Activated B cell treated with CpG ODN at 0.5 μM for 24 hours (primary cell): Measurements from ENCODE around the gene TTK. TPM values are rescaled to one million over a fixed set of nuclear protein-coding genes. Genes with fewer than 3 reads are reported as not detected.

Source experiments
- ATAC-seq: fragments of 200-7000 bp; cut with Tn5 transposase; one replicate; pipeline ENCODE4 v1.10.0; 2021; ENCODE audit warnings: low read depth, mild to moderate bottlenecking, moderate library complexity
- CTCF ChIA-PET: fragments of 350-600 bp; sonication (Branson Sonifier 250); formaldehyde crosslinking; loops from one replicate; lab custom pipeline; 2021; ENCODE audit warnings: antibody characterized with exemption; lab: Charles Lee
- POLR2A ChIA-PET: fragments of 350-600 bp; sonication (Branson Sonifier 250); formaldehyde crosslinking; loops from one replicate; lab custom pipeline; 2021; ENCODE audit warnings: antibody characterized with exemption; lab: Charles Lee
- DNase-seq: peaks from one replicate; pipeline ENCODE4 v3.0.0; 2022
- H3K27ac Mint-ChIP-seq: one replicate; pipeline ENCODE4 v1.8.0; 2020; ENCODE audit warnings: mixed read lengths
- H3K27me3 Mint-ChIP-seq: one replicate; pipeline ENCODE4 v1.8.0; 2021; ENCODE audit warnings: mixed read lengths
- H3K36me3 Mint-ChIP-seq: one replicate; pipeline ENCODE4 v1.8.0; 2021; ENCODE audit warnings: low read depth, mixed read lengths
- H3K4me1 Mint-ChIP-seq: one replicate; pipeline ENCODE4 v1.8.0; 2021; ENCODE audit warnings: mixed read lengths
- H3K4me3 Mint-ChIP-seq: one replicate; pipeline ENCODE4 v1.8.0; 2020; ENCODE audit warnings: mild to moderate bottlenecking, mixed read lengths
- H3K9me3 Mint-ChIP-seq: one replicate; pipeline ENCODE4 v1.8.0; 2020; ENCODE audit warnings: mixed read lengths
- CTCF ChIP-seq: fragments of 200-600 bp; IDR thresholded peaks from one replicate; pipeline ENCODE4 v1.8.0; 2022; ENCODE audit warnings: antibody characterized with exemption, mild to moderate bottlenecking
- intact Hi-C: fragments of 100-400 bp; cut with micrococcal nuclease; formaldehyde crosslinking; loops from one replicate; pipeline ENCODE4 v1.15.1; 2024
- total RNA-seq: library from RNA; stranded (reverse); gene quantifications from 2 replicates; pipeline ENCODE4 v1.2.3, GENCODE V29; 2022

The TTK gene
- total RNA-seq, 1 donor from 2014 or later, result 2.3 TPM

DNA sequence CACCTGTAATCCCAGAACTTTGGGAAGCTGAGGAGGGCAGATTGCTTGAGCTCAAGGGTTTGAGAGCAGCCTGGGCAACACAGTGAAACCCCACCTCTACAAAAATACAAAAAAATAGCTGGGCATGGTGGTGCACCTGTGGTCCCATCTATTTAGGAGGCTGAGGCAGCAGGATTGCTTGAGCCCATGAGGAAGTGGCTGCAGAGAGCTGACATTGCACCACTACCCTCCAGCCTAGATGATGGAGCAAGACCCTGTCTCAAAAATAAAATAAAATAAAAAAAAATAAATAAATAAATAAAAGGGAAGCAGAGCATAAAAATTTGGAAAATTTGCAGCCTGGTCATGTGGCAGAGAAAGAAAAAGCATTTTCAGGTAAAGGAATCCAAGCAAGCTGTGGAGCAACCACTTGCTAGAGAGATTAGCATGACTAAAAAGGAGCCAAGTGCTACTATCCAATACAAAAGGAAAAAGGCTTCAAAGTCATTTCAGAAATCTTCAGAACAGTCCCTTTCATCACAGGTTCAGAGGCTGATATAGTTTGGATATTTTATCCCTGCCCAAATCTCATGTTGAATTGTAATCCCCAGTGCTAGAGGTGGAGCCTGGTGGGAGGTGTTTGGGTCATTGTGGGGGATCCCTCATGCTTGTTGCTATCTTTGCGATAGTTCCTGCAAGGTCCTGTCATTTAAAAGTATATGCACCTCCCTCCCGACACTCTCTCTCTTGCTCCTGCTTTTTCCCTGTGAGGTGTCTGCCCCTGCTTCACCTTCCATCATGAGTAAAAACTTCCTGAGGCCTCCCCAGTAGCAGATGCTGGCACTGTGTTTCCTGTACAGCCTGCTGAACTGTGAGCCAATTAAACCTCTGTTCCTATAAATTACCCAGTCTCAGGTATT lies 11.2 kb upstream of the TTK start:
- Mint-ChIP-seq H3K4me3 (no peak overlapping the region), H3K27me3 (peaks cover 4% of the 10 kb centered on the region), H3K27ac (no peak overlapping the region), H3K4me1 (no peaks in the 10 kb centered on the region), H3K9me3 (no peaks in the 10 kb centered on the region), H3K36me3 (no peaks in the 10 kb centered on the region)
- intact Hi-C loops, result no loop called here
- TF ChIP-seq CTCF, result no peak
- CTCF ChIA-PET, result no interaction called here
- POLR2A ChIA-PET, result no interaction called here
- DNase-seq (no peak), ATAC-seq (no peak)

- CTCF ChIA-PET, result no interaction called here
- no peak for ATAC-seq
- intact Hi-C loops, result no loop called here
Measured at GRCh38 chr6:79993911-79994309, 10.5 kb upstream of the TTK start.

DNA sequence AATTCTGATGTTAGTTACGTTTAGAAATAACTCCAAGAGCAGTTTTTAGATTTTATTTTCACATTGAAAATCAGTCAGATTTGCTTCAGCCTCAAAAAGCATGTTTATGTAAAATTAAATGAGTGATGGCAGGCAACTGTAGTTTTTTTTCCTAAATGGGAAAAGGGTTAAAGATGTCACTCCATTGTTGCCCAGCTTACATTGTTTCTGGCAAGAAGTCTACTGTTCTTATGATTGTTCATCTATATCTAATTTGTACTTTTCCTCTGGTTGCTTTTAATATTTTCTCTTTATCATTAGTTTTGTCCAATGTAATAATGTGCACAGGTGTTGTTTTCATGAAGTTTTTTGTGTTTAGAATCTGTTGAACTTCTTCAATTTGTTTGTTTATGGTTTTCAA lies 6.7 kb upstream of the TTK start:
- H3K36me3 Mint-ChIP-seq, result no peaks in the 10 kb centered on the region
- ChIA-PET POLR2A (no interaction called here), CTCF (no interaction called here)
- no peaks in the 10 kb centered on the region for H3K9me3 Mint-ChIP-seq
- DNase-seq (no peak), ATAC-seq (no peak)
- intact Hi-C loops, result no loop called here
- H3K4me1 Mint-ChIP-seq, result no peaks in the 10 kb centered on the region
- no peak overlapping the region for H3K4me3 Mint-ChIP-seq
- no peak for TF ChIP-seq CTCF
- peaks cover 3% of the 10 kb centered on the region for H3K27me3 Mint-ChIP-seq
- no peak overlapping the region for H3K27ac Mint-ChIP-seq

More at GRCh38 chr6:79993911-79994309, 10.5 kb upstream of the TTK start:
- H3K27ac Mint-ChIP-seq, result no peak overlapping the region
- TF ChIP-seq CTCF, result no peak
- POLR2A ChIA-PET, result no interaction called here
- H3K36me3 Mint-ChIP-seq, result no peaks in the 10 kb centered on the region
- DNase-seq, result no peak
- H3K27me3 Mint-ChIP-seq, result peaks cover 4% of the 10 kb centered on the region
- H3K4me1 Mint-ChIP-seq, result no peaks in the 10 kb centered on the region
- no peak overlapping the region for H3K4me3 Mint-ChIP-seq
- H3K9me3 Mint-ChIP-seq, result no peaks in the 10 kb centered on the region

- no peak overlapping the region for H3K4me3 Mint-ChIP-seq
- intact Hi-C loops, result loop anchor here (5.0 kb wide), 2 partner anchors 464 to 1134 kb away; partner anchors contain the start of genes IRAK1BP1 and LCA5
Measured at GRCh38 chr6:80001337-80001736, 3.1 kb upstream of the TTK start.

More at GRCh38 chr6:80001337-80001736, 3.1 kb upstream of the TTK start:
- ATAC-seq (no peak), DNase-seq (no peak)
- H3K27ac Mint-ChIP-seq, result no peak overlapping the region
- H3K27me3 Mint-ChIP-seq, result peaks cover 3% of the 10 kb centered on the region
- ChIA-PET POLR2A (no interaction called here), CTCF (no interaction called here)
- TF ChIP-seq CTCF, result no peak
- no peaks in the 10 kb centered on the region for H3K9me3 Mint-ChIP-seq
- H3K4me1 Mint-ChIP-seq, result peaks cover 20% of the 10 kb centered on the region
- H3K36me3 Mint-ChIP-seq, result no peaks in the 10 kb centered on the region
